ENCODE results near the gene BSN.

DNA sequence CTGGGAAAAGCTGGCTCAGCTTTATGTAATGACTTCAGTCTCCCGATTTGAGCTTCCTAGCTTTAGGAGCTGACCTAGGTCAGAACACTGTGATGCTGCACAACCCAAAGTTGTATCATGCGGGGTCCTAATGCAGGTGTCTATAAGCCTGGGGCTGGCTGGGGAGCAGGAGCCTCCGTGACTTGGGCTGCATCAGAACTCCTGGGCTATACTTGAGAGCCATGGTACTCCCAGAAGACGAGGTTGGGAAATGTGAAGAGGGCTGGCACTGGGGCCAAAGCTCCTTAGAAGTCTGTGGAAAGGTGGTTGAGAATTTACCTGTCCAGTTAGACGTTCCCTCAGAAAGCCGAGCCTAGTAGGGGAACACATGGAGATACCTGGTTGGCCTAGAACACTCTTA, 57.0 kb downstream of the BSN start:
- TF ChIP-seq, protein P1, sequence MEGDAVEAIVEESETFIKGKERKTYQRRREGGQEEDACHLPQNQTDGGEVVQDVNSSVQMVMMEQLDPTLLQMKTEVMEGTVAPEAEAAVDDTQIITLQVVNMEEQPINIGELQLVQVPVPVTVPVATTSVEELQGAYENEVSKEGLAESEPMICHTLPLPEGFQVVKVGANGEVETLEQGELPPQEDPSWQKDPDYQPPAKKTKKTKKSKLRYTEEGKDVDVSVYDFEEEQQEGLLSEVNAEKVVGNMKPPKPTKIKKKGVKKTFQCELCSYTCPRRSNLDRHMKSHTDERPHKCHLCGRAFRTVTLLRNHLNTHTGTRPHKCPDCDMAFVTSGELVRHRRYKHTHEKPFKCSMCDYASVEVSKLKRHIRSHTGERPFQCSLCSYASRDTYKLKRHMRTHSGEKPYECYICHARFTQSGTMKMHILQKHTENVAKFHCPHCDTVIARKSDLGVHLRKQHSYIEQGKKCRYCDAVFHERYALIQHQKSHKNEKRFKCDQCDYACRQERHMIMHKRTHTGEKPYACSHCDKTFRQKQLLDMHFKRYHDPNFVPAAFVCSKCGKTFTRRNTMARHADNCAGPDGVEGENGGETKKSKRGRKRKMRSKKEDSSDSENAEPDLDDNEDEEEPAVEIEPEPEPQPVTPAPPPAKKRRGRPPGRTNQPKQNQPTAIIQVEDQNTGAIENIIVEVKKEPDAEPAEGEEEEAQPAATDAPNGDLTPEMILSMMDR (conservative IDR thresholded peaks at IDR 0.05; ENCODE audit: low read depth in 2 of 2), result no peak
- no peak for TF ChIP-seq POLR2AphosphoS5 (IDR thresholded peaks at IDR 0.05; ENCODE audit: low read depth)
- no peak for TF ChIP-seq EZH2 (IDR thresholded peaks at IDR 0.05; ENCODE audit: low read depth, unreplicated experiment)
- TF ChIP-seq, protein P2, sequence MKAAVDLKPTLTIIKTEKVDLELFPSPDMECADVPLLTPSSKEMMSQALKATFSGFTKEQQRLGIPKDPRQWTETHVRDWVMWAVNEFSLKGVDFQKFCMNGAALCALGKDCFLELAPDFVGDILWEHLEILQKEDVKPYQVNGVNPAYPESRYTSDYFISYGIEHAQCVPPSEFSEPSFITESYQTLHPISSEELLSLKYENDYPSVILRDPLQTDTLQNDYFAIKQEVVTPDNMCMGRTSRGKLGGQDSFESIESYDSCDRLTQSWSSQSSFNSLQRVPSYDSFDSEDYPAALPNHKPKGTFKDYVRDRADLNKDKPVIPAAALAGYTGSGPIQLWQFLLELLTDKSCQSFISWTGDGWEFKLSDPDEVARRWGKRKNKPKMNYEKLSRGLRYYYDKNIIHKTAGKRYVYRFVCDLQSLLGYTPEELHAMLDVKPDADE (IDR thresholded peaks at IDR 0.05), result no peak
- TF ChIP-seq EZH2phosphoT487 (IDR thresholded peaks at IDR 0.05; ENCODE audit: unreplicated experiment), result no peak
- TF ChIP-seq CREB1 (CRISPR knock-in tag; IDR thresholded peaks at IDR 0.05; ENCODE audit: low read depth), result no peak
- TF ChIP-seq, protein P3, sequence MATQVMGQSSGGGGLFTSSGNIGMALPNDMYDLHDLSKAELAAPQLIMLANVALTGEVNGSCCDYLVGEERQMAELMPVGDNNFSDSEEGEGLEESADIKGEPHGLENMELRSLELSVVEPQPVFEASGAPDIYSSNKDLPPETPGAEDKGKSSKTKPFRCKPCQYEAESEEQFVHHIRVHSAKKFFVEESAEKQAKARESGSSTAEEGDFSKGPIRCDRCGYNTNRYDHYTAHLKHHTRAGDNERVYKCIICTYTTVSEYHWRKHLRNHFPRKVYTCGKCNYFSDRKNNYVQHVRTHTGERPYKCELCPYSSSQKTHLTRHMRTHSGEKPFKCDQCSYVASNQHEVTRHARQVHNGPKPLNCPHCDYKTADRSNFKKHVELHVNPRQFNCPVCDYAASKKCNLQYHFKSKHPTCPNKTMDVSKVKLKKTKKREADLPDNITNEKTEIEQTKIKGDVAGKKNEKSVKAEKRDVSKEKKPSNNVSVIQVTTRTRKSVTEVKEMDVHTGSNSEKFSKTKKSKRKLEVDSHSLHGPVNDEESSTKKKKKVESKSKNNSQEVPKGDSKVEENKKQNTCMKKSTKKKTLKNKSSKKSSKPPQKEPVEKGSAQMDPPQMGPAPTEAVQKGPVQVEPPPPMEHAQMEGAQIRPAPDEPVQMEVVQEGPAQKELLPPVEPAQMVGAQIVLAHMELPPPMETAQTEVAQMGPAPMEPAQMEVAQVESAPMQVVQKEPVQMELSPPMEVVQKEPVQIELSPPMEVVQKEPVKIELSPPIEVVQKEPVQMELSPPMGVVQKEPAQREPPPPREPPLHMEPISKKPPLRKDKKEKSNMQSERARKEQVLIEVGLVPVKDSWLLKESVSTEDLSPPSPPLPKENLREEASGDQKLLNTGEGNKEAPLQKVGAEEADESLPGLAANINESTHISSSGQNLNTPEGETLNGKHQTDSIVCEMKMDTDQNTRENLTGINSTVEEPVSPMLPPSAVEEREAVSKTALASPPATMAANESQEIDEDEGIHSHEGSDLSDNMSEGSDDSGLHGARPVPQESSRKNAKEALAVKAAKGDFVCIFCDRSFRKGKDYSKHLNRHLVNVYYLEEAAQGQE (IDR thresholded peaks at IDR 0.05; ENCODE audit: unreplicated experiment), result no peak
- no peak for TF ChIP-seq STAT1 (IDR thresholded peaks at IDR 0.05; ENCODE audit: unreplicated experiment)
- no peak for TF ChIP-seq NANOG (IDR thresholded peaks at IDR 0.05; ENCODE audit: borderline replicate concordance)
- TF ChIP-seq, protein P4, sequence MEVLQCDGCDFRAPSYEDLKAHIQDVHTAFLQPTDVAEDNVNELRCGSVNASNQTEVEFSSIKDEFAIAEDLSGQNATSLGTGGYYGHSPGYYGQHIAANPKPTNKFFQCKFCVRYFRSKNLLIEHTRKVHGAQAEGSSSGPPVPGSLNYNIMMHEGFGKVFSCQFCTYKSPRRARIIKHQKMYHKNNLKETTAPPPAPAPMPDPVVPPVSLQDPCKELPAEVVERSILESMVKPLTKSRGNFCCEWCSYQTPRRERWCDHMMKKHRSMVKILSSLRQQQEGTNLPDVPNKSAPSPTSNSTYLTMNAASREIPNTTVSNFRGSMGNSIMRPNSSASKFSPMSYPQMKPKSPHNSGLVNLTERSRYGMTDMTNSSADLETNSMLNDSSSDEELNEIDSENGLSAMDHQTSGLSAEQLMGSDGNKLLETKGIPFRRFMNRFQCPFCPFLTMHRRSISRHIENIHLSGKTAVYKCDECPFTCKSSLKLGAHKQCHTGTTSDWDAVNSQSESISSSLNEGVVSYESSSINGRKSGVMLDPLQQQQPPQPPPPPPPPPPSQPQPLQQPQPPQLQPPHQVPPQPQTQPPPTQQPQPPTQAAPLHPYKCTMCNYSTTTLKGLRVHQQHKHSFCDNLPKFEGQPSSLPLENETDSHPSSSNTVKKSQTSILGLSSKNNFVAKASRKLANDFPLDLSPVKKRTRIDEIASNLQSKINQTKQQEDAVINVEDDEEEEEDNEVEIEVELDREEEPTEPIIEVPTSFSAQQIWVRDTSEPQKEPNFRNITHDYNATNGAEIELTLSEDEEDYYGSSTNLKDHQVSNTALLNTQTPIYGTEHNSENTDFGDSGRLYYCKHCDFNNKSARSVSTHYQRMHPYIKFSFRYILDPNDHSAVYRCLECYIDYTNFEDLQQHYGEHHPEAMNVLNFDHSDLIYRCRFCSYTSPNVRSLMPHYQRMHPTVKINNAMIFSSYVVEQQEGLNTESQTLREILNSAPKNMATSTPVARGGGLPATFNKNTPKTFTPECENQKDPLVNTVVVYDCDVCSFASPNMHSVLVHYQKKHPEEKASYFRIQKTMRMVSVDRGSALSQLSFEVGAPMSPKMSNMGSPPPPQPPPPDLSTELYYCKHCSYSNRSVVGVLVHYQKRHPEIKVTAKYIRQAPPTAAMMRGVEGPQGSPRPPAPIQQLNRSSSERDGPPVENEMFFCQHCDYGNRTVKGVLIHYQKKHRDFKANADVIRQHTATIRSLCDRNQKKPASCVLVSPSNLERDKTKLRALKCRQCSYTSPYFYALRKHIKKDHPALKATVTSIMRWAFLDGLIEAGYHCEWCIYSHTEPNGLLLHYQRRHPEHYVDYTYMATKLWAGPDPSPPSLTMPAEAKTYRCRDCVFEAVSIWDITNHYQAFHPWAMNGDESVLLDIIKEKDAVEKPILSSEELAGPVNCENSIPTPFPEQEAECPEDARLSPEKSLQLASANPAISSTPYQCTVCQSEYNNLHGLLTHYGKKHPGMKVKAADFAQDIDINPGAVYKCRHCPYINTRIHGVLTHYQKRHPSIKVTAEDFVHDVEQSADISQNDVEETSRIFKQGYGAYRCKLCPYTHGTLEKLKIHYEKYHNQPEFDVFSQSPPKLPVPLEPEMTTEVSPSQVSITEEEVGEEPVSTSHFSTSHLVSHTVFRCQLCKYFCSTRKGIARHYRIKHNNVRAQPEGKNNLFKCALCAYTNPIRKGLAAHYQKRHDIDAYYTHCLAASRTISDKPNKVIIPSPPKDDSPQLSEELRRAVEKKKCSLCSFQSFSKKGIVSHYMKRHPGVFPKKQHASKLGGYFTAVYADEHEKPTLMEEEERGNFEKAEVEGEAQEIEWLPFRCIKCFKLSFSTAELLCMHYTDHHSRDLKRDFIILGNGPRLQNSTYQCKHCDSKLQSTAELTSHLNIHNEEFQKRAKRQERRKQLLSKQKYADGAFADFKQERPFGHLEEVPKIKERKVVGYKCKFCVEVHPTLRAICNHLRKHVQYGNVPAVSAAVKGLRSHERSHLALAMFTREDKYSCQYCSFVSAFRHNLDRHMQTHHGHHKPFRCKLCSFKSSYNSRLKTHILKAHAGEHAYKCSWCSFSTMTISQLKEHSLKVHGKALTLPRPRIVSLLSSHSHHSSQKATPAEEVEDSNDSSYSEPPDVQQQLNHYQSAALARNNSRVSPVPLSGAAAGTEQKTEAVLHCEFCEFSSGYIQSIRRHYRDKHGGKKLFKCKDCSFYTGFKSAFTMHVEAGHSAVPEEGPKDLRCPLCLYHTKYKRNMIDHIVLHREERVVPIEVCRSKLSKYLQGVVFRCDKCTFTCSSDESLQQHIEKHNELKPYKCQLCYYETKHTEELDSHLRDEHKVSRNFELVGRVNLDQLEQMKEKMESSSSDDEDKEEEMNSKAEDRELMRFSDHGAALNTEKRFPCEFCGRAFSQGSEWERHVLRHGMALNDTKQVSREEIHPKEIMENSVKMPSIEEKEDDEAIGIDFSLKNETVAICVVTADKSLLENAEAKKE (CRISPR knock-in tag; IDR thresholded peaks at IDR 0.05), result no peak
- TF ChIP-seq ZNF114 (CRISPR knock-in tag; IDR thresholded peaks at IDR 0.05), result no peak
- no peak for TF ChIP-seq JUNB (IDR thresholded peaks at IDR 0.05; ENCODE audit: unreplicated experiment)
- no peak for TF ChIP-seq ZNF331 (CRISPR knock-in tag; IDR thresholded peaks at IDR 0.05; ENCODE audit: low read depth)
